ENCODE data around the gene FAM131A. TPM values are rescaled to one million over a fixed set of nuclear protein-coding genes. Genes with fewer than 3 reads are reported as not detected.
A peak's percentile ranks its signal among the peaks of the same experiment; 100 is the strongest.

Gene FAM131A, protein sequence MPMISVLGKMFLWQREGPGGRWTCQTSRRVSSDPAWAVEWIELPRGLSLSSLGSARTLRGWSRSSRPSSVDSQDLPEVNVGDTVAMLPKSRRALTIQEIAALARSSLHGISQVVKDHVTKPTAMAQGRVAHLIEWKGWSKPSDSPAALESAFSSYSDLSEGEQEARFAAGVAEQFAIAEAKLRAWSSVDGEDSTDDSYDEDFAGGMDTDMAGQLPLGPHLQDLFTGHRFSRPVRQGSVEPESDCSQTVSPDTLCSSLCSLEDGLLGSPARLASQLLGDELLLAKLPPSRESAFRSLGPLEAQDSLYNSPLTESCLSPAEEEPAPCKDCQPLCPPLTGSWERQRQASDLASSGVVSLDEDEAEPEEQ
- polyA plus RNA-seq (ENCODE audit: insufficient read length in 4 of 4): 10 to 100 TPM in 3 of 4 donors, 1 to 10 TPM in 1; 9.7 to 15.8 (median 13.0) TPM

DNA sequence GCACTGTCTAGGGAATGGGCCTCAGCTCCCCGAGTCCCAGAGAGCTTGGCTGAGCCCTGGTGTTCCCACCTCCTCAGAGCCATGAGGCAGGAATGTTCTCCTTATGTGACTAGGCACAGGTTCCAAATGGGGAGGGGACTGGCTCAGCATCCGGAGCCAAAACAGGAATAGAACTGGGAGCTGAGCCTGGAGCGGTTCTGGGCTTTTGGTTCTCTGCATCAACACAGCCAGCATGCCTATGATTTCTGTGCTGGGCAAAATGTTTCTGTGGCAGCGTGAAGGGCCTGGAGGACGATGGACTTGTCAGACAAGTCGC lies at the start of gene FAM131A:
FAM131A (plus strand) TSS at position 202 of the 316 bp plus-strand sequence; CDS start at position 233, 31 bp downstream.
- DNase-seq (ENCODE audit: low read depth in 4 of 4, low spot score in 2 of 4): no peak

- no peak for DNase-seq (ENCODE audit: low read depth in 4 of 4, low spot score in 2 of 4)
Measured at GRCh38 chr3:184289426-184289938, 47.9 kb upstream of the FAM131A start.

- DNase-seq (ENCODE audit: low read depth in 4 of 4, low spot score in 2 of 4): no peak
Measured at GRCh38 chr3:184290331-184290730, 47.1 kb upstream of the FAM131A start.

DNA sequence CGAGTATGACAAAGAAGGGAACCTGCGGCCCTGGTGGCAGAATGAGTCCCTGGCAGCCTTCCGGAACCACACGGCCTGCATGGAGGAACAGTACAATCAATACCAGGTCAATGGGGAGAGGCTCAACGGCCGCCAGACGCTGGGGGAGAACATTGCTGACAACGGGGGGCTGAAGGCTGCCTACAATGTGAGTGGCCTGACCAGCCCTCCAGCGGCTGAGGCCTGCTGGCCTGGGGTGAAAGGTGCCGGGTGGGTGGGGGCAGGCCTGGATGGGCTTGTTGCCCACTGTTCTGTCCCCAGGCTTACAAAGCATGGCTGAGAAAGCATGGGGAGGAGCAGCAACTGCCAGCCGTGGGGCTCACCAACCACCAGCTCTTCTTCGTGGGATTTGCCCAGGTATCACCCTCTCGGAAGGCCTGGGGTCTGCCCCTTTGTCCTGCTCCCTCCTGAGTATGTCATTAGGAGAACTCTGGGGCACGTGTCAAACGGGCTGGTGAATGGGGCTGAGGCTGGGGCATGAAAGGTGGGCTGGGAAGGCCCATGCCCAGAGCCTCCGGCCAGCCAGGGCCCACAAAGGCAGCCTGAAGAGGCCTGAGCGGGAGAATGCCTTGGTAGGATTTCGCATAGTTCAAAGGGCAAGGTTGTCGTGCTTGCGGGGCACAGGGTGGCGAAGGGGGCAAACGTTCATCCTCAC lies 46.2 kb upstream of the FAM131A start:
- no peak for DNase-seq (ENCODE audit: low read depth in 4 of 4, low spot score in 2 of 4)

DNA sequence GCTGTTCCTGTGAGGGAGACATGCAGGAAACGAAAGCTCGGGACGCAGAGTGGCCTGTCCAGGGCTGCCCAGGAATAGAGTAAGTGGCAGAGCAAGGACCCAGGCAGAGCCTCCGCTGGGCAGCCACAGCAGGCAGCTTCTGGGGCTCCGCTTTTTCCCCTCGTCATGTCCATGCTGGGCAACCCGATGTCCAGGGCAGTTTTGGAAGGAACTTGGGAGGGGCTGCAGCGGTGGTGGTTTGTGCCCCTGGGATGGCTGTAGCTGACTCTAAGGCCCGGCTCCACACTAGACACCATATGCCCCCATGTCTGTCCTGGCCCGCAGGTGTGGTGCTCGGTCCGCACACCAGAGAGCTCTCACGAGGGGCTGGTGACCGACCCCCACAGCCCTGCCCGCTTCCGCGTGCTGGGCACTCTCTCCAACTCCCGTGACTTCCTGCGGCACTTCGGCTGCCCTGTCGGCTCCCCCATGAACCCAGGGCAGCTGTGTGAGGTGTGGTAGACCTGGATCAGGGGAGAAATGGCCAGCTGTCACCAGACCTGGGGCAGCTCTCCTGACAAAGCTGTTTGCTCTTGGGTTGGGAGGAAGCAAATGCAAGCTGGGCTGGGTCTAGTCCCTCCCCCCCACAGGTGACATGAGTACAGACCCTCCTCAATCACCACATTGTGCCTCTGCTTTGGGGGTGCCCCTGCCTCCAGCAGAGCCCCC lies 45.5 kb upstream of the FAM131A start:
- no peak for DNase-seq (ENCODE audit: low read depth in 4 of 4, low spot score in 2 of 4)

DNA sequence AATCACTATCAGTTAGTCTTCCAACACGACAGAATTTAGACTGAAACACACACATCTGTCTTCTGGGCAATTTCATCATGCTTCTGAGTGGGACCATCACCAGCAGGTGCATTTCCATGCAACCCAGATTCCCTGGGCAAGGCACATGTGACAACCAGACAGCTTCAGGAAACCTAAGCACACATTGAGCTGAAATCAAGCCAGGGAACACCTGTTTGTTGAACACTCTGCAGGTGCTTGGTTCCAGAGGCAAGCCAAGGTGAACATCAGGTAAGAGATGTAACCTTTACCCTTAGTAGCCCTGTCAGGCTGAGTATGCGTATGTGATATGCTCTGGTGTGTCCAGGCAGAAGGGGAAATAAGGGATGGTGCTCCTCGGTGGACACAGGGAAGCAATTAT lies 41.6 kb upstream of the FAM131A start:
- no peak for DNase-seq (ENCODE audit: low read depth in 4 of 4, low spot score in 2 of 4)

- DNase-seq (ENCODE audit: low read depth in 4 of 4, low spot score in 2 of 4): no peak
Measured at GRCh38 chr3:184296616-184297015, 40.8 kb upstream of the FAM131A start.

DNA sequence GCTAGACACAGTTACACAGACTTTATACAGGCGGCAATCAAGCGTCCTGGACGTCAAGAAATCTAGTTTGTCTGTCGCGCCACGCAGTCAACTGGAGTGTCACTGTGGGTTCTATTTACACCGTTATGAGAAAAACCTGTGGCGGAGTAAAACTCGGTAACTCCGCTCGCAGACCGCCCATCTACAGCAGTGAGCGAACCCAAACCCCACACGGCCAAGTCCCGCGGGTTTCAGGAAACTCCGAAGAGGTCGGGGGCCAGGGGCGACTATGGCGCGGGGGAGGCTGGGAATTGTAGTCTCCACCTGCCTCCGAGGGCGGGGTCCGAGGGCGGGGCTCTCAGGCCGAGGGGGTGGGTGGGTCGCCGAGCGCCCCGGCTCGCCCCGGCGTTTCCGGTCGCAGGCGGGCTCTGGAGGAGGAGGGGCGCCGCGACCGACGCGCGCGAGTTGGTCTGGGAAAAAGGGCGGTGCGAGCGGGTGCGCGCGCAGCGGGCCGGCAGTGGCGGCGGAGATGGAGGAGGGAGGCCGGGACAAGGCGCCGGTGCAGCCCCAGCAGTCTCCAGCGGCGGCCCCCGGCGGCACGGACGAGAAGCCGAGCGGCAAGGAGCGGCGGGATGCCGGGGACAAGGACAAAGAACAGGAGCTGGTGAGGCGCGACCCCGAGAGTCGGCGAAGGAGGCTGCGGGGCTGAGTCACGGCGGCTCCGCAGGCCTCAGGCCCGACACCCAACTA lies 38.5 kb upstream of the FAM131A start, which contains the start of gene PSMD2:
PSMD2 (plus strand) TSS at position 483 of the 729 bp plus-strand sequence; CDS start at position 509, 26 bp downstream.
- peak; percentile 68 to 94 (median 89) for DNase-seq (ENCODE audit: low read depth in 4 of 4, low spot score in 2 of 4)

DNA sequence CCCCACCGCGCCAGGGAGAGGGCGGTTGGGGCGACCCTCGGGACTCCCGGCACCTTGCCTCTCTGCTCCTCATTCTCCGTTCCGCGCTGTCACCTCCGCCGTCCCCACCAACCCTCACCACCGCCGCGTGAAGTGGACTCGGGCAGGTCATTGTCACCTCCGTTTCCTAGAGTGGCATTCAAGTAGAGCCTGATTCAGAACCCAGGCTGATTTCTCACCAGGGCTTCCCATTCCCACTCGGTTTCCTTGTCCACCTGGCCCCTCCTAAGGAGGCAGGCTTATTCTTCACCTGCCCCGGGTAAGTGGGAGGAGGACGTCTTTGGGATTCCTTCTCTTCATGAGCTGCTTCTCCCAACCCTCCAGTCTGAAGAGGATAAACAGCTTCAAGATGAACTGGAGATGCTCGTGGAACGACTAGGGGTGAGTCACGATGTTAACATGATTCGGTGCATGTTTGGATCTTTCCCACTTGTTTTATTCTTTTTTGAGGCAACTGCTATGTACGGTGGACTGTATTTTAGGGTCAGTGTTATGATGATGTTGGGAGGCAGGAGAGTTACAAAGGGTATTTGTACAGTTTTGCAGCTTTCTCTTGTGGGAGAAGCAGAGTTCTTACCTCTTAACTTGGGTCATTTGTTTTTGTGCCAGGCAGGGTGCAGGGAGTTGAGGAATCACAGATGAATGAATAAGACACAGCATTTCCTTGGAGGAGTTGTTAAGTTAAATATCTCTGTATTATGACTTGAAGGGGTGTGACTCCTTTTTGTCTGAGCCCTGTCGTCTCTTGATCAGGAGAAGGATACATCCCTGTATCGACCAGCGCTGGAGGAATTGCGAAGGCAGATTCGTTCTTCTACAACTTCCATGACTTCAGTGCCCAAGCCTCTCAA lies 37.7 kb upstream of the FAM131A start:
- DNase-seq (ENCODE audit: low read depth in 4 of 4, low spot score in 2 of 4): no peak

DNA sequence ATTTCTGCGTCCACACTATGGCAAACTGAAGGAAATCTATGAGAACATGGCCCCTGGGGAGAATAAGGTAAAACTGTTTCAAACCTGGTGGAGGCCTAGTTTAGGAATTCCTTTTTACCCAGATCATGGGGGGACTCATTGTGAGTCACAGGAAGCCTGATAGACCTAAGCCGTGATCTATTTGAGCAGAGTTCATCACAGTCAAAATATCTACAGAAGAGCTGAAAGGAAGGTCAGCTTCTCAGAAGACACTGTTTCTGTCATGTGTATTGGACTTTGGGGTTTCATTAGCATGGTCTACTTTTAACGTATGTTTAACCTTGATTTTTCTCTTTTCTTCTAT lies 37.1 kb upstream of the FAM131A start:
- no peak for DNase-seq (ENCODE audit: low read depth in 4 of 4, low spot score in 2 of 4)

DNA sequence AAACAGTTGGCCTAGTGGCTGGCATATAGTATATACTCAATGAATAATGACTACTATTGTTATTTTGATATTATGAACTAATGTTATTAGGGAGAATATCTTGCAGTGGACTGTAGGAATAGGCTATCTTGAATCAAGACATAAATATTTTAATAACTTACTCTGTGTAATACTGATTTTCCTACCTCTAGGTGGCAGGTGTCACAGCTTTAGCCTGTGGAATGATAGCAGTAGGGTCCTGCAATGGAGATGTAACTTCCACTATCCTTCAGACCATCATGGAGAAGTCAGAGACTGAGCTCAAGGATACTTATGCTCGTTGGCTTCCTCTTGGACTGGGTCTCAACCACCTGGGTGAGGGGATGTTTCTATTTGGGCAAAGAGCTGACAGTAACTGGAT lies 31.8 kb upstream of the FAM131A start:
- no peak for DNase-seq (ENCODE audit: low read depth in 4 of 4, low spot score in 2 of 4)

GRCh38 chr3:184306341-184306972 lies 30.9 kb upstream of the FAM131A start:
- DNase-seq (ENCODE audit: low read depth in 4 of 4, low spot score in 2 of 4): no peak

GRCh38 chr3:184307915-184308314 lies 29.5 kb upstream of the FAM131A start:
- DNase-seq (ENCODE audit: low read depth in 4 of 4, low spot score in 2 of 4): no peak

GRCh38 chr3:184308744-184309143 lies 28.7 kb upstream of the FAM131A start:
- no peak for DNase-seq (ENCODE audit: low read depth in 4 of 4, low spot score in 2 of 4)

DNA sequence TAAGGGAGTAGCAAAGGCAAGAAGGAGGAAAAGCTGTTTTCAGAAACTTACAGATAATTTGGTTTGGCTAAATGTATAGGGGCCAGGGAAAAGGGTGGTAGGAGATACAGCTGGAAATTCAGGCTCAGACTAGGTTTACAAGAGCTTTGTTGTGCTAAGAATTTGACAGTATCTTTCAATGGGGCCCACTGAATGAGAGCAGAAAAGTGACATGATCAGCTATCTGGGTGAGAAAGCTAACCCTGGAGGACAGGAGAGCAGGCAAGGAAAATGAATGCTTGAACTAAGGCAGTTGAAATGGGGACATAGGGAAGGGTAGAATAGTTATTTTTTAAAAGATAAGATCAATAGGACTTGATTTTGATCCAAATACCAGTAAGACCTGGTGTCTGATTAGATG lies 25.8 kb upstream of the FAM131A start:
- no peak for DNase-seq (ENCODE audit: low read depth in 4 of 4, low spot score in 2 of 4)

GRCh38 chr3:184314363-184314699 lies 23.1 kb upstream of the FAM131A start, which contains the start of gene EIF4G1:
Gene EIF4G1 (plus strand): TSS chr3:184314606. CDS start chr3:184315797, 1,191 bp downstream.
- peak in 3 of 4 donors; percentile 53 to 88 (median 79) for DNase-seq (ENCODE audit: low read depth in 4 of 4, low spot score in 2 of 4)

GRCh38 chr3:184314700-184315542 lies 22.5 kb upstream of the FAM131A start:
- DNase-seq (ENCODE audit: low read depth in 4 of 4, low spot score in 2 of 4): peak in 1 of 4 donors; percentile 24

GRCh38 chr3:184315543-184315867 lies 21.9 kb upstream of the FAM131A start:
- DNase-seq (ENCODE audit: low read depth in 4 of 4, low spot score in 2 of 4): no peak

All from left renal cortex interstitium (tissue), 4 donors.